NB4 (cell line): Measurements from ENCODE around the gene CEP19.
"Not testable (repeated sequence)": the region's sequence is repeated elsewhere in the genome, so short reads cannot be mapped to it uniquely, and the experiment has no call there.

Source experiments
- DNase-seq: peaks from one replicate; pipeline ENCODE4 v3.0.0; 2010; ENCODE audit warnings: low read depth
- H3K4me3 ChIP-seq: one replicate; pipeline ENCODE4 v1.5.1; 2011; ENCODE audit warnings: mild to moderate bottlenecking, low read depth, low read length, moderate library complexity
- MYC ChIP-seq: IDR thresholded peaks from 2 replicates; pipeline ENCODE4 v1.6.1; 2011; ENCODE audit warnings: low read depth, low read length
- POLR2A ChIP-seq: IDR thresholded peaks from 2 replicates; pipeline ENCODE4 v1.6.1; 2011; ENCODE audit warnings: mild to moderate bottlenecking; ENCODE audit not compliant: insufficient read length; ENCODE audit errors: extremely low read depth
- TF ChIP-seq, protein P1 (sequence below): IDR thresholded peaks from 2 replicates; pipeline ENCODE4 v1.6.1; 2011; ENCODE audit warnings: low read depth, low read length
- TF ChIP-seq, protein P2 (sequence below): IDR thresholded peaks from one replicate; pipeline ENCODE4 v1.5.1; 2012; ENCODE audit warnings: low read depth, low read length

CEP19 gene

DNA sequence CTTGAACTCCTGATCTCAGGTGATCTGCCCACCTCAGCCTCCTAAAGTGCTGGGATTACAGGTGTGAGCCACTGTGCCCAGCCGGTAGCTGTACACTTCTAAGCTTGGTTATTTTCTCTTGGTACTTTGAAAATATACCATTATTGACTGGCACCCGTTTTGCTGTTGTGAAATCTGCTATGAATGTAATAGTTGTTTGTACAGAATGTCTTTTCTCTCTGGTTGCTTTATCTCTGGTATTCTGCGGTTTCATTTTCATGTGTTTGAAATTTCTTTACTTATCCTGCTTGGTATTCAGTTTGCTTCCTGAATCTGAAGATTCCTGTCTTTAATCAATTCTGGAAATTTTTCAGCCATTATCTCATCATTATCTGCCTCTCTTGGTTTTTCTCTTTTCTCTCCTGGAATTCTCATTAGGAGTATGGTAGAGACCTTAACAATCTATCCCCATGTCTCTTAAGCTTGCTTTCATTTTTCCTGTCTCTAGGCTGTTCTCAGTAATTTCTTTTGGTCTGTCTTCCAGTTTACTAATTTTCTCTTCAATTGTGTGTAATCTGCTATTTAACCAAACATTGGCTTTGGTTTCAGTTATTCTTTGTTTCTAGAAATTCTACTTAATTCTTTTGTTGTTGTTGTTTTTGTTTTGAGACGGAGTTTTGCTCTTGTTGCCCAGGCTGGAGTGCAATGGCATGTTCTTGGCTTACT, 24.8 kb upstream of the CEP19 start:
- DNase-seq = no peak
- no peak overlapping the region for H3K4me3 ChIP-seq
- no peak for TF ChIP-seq MYC
- TF ChIP-seq POLR2A = no peak
- TF ChIP-seq, protein P1, sequence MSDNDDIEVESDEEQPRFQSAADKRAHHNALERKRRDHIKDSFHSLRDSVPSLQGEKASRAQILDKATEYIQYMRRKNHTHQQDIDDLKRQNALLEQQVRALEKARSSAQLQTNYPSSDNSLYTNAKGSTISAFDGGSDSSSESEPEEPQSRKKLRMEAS = no peak
- TF ChIP-seq, protein P2, sequence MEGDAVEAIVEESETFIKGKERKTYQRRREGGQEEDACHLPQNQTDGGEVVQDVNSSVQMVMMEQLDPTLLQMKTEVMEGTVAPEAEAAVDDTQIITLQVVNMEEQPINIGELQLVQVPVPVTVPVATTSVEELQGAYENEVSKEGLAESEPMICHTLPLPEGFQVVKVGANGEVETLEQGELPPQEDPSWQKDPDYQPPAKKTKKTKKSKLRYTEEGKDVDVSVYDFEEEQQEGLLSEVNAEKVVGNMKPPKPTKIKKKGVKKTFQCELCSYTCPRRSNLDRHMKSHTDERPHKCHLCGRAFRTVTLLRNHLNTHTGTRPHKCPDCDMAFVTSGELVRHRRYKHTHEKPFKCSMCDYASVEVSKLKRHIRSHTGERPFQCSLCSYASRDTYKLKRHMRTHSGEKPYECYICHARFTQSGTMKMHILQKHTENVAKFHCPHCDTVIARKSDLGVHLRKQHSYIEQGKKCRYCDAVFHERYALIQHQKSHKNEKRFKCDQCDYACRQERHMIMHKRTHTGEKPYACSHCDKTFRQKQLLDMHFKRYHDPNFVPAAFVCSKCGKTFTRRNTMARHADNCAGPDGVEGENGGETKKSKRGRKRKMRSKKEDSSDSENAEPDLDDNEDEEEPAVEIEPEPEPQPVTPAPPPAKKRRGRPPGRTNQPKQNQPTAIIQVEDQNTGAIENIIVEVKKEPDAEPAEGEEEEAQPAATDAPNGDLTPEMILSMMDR = no peak

- DNase-seq = no peak
- H3K4me3 ChIP-seq = no peak overlapping the region
- TF ChIP-seq, protein P1 = no peak
Observed at GRCh38 chr3:196735751-196736150, 23.7 kb upstream of the CEP19 start.

DNA sequence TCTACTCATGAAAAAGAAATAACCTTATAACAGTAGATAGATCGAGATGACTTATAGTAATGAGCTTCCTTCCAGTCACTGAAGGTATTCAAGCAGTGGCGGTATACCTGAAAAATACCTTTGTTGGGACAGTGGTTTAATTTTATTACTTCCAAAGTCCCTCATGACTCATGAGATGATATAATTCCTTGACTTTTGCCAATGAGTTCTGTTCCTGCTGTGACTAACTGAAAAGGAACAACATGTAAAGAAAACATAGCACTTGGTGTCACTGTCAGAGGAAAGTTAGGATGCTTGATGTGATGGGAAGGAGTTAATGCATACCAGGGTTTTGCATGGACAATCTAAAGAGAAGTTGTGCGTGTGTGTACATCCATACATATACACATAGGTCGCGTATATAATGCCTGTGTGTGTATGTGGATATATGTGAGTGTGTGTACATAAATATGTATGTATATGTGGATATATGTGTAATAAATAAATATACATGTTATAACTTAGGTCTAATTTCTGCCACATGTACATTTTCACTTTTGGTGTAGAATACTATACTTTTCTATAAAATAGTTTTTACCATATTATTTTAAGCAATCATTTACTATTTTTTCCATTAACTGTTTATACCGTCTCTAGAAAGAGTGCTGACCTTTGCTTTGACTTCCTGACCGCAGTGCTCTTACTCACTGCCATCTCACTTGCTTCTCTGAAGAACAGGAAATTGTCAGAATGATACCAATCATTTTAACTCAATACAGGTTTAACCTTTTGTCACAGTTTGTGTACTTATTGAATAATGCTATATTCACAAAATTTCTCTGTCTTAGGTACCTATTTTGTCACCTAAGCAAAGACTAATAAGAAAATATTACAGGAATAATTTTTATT, 15.0 kb upstream of the CEP19 start:
- no peak overlapping the region for H3K4me3 ChIP-seq
- DNase-seq = no peak
- TF ChIP-seq, protein P1 = no peak
- no peak for TF ChIP-seq MYC
- no peak for TF ChIP-seq POLR2A
- TF ChIP-seq, protein P2 = no peak

DNA sequence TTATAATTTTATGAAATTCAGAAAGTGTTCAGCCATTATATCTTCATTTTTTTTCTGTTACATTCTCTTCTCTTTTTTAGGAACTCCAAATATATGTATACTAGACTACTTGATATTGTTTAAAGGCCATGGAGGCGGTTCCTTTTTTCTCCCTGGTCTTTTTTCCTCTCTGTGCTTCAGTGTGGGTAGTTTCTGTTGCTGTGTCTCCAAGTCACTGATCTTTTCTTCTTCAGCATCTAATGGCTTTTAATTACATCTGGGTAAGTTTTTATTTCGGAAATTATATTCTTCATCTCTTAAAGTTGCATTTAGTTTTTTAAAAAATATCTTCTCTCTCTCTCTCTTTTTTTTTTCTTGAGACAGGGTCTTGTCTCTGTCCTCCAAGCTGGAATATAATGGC, 9.0 kb upstream of the CEP19 start:
- DNase-seq = no peak
- TF ChIP-seq, protein P1 = no peak
- TF ChIP-seq POLR2A (no peak), MYC (no peak)
- TF ChIP-seq, protein P2 = no peak
- H3K4me3 ChIP-seq = no peak overlapping the region

- DNase-seq, H3K4me3 ChIP-seq: not testable (repeated sequence)
Observed at GRCh38 chr3:196717162-196717561, 5.1 kb upstream of the CEP19 start.

GRCh38 chr3:196712514-196713413, 714 bp upstream of the CEP19 start:
- TF ChIP-seq MYC = no peak
- TF ChIP-seq, protein P2 = no peak
- TF ChIP-seq POLR2A = no peak
- TF ChIP-seq, protein P1 = no peak
- peak; percentile 58 for DNase-seq
- peak overlapping the region; percentile 74 for H3K4me3 ChIP-seq
